Activated CD4-positive, alpha-beta T cell treated with anti-CD3 and anti-CD28 coated beads, Interleukin-2, amount 50 U/mL, for 48 hours (primary cell): ENCODE measurements around the gene TMPRSS11D.

Source experiments
- DNase-seq, 2 experiments: peaks; one replicate each; pipeline ENCODE4 v3.0.0-alpha.2; 2020

TMPRSS11D gene, protein sequence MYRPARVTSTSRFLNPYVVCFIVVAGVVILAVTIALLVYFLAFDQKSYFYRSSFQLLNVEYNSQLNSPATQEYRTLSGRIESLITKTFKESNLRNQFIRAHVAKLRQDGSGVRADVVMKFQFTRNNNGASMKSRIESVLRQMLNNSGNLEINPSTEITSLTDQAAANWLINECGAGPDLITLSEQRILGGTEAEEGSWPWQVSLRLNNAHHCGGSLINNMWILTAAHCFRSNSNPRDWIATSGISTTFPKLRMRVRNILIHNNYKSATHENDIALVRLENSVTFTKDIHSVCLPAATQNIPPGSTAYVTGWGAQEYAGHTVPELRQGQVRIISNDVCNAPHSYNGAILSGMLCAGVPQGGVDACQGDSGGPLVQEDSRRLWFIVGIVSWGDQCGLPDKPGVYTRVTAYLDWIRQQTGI

DNA sequence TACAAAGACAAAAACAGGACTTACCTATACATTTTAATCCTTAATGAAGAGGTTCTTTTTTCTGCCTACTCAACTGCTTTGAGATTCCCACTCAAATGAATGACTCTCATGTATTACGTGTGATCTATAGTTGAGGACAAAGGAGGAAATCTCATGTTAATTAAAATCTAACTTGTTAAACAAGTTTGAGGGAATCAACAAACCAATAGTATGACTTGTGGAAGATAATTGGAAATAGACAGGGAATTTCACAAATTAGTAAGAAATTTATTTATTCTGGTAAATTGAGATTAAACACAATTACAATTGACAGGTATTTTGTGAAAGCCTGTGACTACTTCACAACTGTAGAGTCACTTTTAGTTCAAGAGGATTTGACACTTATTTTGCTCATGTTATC lies at the start of gene TMPRSS11D:
TSS of gene TMPRSS11D (minus strand) at position 101 of the 400 bp plus-strand sequence. CDS start at position 32, 69 bp downstream.
- DNase-seq, result no peak

- DNase-seq, result no peak
These were observed 49.2 kb upstream of the TMPRSS11D start for GRCh38 chr4:67933038-67933437.

DNA sequence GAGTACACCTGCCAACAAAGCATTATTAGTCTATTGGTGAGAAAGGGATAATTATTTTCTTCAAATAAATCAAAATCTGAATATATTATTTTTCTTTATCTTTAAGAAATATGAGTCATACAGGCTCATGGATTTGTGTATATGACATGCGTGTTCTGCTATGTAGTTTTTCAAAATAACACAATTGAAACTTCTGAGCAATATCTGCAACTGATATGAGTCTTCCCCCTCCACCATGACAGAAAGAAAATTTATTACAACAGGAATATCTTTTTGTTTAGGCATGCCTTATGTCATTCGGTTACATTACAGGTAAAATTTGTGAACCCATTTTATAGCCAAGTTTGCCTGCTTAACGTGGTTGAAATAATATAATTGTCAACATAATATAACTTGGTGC lies 47.5 kb upstream of the TMPRSS11D start:
- DNase-seq, result no peak

DNA sequence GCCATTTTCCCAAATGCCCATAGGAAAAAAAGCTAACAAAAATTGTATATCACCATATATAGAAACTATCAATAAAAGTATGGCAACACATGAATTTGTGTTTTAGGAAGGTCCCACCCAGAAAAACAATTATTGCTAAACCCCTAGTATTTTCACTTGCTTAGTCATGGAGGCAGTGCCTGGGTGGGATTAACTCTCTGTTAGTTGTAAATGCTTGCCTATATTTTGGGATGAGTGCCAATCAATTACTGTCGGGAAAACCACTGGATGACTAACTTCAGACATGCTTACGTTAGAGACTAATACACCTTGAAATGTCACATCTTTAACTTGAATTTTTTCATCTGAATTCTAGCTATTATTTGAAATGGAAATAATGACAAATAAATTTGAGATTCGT lies 45.6 kb upstream of the TMPRSS11D start:
- DNase-seq, result no peak

GRCh38 chr4:67928546-67928945 lies 44.7 kb upstream of the TMPRSS11D start:
- no peak for DNase-seq

DNA sequence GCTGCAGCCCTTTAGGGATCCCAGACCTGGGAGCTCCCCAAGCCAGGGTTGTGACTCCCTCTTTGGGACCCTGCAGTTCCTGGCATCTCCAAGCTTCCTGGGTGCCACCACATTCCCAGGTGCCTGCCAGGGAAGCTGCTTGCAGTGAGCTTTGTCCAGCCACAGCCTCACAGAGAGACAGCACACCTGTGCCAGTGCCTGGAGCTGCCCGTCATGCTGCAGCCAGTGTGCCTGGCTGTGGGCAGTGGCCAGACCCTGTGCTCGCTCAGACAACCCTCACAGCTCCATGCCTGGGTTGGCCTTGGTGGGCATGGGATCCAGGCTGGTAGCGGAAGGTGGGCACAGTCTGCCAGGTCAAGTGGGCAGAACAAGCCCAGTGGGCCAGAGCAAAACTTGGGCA lies 43.4 kb upstream of the TMPRSS11D start:
- DNase-seq, result no peak

DNA sequence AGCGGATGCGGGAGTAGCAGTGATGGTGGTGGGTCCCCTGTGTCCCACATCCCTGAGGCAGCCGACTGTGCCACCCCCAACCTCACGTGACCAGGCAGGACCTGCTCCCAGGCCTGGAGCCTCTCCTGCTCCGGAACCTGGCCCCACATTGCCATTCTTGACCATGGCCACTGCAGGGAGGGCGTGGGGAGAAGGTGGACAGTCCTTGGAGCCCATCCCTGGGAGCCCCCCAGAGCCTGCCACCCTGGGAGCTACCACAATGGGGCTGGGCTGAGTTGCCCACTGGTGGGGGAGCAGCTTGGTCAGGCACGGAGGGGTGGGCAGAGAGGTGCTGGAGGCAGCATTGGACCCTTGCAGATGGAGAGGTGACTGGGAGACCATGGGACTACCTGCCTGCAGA lies 42.7 kb upstream of the TMPRSS11D start:
- DNase-seq, result no peak

GRCh38 chr4:67922697-67923096 lies 38.9 kb upstream of the TMPRSS11D start:
- DNase-seq, result no peak

- DNase-seq, result no peak
These were observed 34.6 kb upstream of the TMPRSS11D start for GRCh38 chr4:67918428-67918827.

DNA sequence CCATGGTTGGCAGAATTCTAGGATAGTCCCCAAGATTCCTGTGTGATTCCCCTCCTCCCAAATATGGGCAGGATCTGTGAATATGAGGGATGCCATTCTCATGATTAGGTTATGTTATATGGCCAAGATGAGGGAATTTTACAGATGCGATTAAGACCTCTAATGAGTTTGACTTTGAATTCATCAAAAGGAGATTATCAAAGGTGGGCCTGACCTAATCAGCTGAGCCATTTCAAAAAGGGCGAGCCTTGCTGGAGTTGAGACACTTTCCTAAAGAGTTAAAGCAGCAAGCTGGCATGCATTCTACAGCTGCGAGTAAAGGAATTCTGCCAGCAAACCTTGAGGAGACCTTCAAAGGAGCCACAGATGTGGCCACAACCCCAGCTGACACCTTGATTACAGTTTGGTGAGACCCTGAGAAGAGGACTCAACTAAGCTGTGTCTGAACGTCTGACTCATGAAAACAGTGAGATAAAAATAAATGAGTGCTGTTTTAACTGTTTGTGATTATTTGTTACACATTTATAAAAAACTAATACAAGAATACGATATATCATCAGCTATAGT lies 31.7 kb upstream of the TMPRSS11D start:
- DNase-seq, result no peak

DNA sequence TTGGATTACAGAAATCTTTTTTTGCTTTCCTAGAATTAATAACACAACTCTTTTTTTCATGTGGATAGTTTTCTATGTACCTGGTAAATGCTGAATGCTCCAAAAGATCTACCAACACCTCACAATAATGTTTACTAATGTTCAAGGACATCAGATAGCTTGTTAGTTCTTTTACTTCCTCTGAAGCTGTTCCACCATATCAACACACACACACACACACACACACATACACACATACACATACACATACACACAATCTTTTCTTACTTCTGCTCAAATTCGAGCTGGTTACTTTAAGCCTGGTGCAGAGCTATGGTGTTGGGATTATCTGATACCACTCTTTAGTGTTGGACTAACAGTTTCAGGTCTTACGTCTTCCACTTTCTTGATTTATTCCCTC lies 28.3 kb upstream of the TMPRSS11D start:
- no peak for DNase-seq

- DNase-seq, result no peak
These were observed 27.8 kb upstream of the TMPRSS11D start for GRCh38 chr4:67911638-67912037.

GRCh38 chr4:67911141-67911540 lies 27.3 kb upstream of the TMPRSS11D start:
- DNase-seq, result no peak

DNA sequence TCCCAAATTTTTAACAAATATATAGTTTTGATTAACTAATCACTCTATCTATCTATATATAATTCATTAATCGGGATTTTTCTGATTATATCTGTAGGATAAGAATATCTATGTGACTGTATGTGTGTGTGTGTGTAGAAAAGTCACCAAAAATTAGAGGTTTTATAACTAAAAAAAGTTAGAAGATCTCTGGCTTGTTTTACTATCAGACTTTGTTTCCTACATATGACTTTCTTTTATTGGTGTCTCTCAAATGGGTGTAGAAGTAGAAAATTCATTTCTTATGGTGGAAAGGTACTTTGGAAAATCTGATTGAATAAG lies 26.7 kb upstream of the TMPRSS11D start:
- DNase-seq, result no peak

DNA sequence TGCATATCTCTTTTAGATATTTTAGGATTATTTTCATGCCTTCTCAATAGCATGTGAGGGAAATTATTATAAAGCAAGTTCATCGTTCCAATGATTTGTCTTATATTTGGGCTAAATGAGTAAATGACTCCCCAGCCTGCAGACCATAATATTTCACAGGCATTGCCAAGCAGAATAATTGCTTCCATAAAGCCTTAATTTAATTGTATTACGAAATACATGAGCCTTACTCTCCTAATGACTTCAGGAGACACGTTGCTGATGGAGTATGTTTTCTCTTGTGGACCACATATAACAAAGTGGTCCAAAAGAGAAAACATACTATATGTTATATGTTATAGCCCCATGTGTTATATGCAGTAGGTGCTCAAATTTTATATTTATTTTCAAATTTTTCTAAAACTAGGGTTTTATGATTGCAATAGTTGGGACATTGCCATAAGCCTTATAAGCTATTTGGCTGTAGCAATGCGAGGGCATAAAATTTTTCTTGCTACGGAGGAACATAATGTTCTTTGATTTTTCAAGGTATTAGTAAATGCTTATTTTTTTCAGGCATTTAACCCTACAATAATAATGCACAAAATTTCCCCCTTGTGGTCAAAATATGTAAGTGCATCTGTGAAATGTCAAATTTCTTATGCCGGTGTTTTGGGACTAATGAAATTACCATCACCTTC lies 26.2 kb upstream of the TMPRSS11D start:
- no peak for DNase-seq

GRCh38 chr4:67907650-67908049 lies 23.8 kb upstream of the TMPRSS11D start:
- DNase-seq, result no peak

GRCh38 chr4:67899096-67899495 lies 15.3 kb upstream of the TMPRSS11D start:
- DNase-seq, result no peak

DNA sequence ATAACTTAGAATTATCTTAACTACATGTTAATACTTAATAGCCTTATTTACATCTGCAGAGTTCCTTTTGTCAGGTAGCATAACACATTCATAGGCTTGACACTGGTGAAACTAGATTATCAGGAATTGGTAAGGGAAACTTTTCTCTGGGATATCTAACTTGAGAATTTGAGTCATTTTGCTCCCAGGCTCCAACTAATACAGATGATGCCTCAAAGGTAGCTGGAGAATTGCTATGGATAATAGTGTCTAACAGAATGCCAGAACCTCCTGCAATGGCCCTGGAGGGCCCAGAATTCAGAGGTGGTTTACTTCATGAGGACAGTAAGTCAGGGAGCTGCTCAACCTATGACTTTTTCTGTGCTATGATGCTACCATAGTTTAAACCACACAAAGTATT lies 13.9 kb upstream of the TMPRSS11D start:
- DNase-seq, result no peak

GRCh38 chr4:67896421-67897065 lies 12.7 kb upstream of the TMPRSS11D start:
- no peak for DNase-seq

GRCh38 chr4:67894659-67895058 lies 10.9 kb upstream of the TMPRSS11D start:
- DNase-seq, result no peak

GRCh38 chr4:67892905-67893304 lies 9.1 kb upstream of the TMPRSS11D start:
- DNase-seq, result no peak

- DNase-seq, result no peak
These were observed 8.5 kb upstream of the TMPRSS11D start for GRCh38 chr4:67892253-67892652.

- DNase-seq, result no peak
These were observed 7.8 kb upstream of the TMPRSS11D start for GRCh38 chr4:67891645-67892044.

DNA sequence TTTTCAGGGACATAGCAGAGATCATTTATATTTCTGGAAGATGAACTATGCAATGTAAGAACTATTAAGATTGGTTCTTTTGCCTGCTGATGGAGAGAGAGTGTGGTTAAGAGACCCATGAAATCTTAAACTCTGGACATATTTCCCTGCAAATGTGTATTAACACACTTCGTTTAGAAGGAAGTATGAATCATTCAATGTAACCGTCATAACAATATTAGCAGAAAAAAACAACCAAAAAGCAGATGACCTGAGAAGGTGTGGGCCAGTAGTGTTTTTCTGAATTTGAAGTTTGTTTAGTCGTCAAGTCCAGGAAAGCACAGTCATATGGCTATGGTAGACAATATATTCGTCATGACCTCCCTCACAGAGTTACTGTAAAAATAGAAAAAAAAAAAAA lies 2.5 kb upstream of the TMPRSS11D start:
- DNase-seq, result no peak
